ENCODE data around the gene C20orf144. TPM values are rescaled to one million over a fixed set of nuclear protein-coding genes. Genes with fewer than 3 reads are reported as not detected.
"Not testable (repeated sequence)": the region's sequence is repeated elsewhere in the genome, so short reads cannot be mapped to it uniquely, and the experiment has no call there.

The C20orf144 gene
- total RNA-seq, 8 experiments from 2014 or later: 0.79 to 3.2 (median 1.3) TPM

DNA sequence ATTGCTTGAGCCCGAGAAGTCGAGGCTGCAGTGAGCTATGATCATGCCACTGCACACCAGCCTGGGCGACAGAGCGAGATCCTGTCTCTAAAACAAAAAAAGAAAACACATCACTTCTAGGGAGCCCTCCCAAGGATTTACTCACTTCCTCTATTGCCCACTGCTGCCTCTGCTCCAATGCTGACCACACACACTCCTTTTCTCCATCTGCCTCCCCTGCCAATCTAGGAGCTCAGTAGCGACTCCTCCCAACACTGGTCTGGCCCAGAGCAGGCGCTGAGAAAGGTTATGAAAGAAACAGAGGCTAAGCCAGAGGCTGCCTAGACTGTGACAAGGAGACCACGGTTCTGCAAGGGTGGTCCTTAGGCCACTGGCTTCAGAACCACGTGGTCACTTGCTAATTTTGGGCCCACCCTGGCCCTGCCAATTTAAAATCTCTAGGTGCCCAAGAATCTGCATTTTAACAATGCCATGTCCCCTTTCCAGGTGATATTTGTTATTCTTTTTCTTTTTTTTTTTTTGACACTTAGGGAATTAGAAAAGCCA, 25.3 kb downstream of the C20orf144 start:
- peaks cover 8 to 11% of the 10 kb centered on the region in 2 donors for H3K4me1 ChIP-seq (replicated peaks in 1 of 2)
- ATAC-seq (replicated peaks in 6 of 8): no peak
- WGBS, 10 experiments: 37 to 94% (median 74%) methylated on average over 2 to 6 of the region's 8 CpGs; no CpG with 5 or more reads in 3 of the 10 experiments
- H3K4me3 ChIP-seq: no peak overlapping the region
- no peak overlapping the region for H3K27ac ChIP-seq
- in situ Hi-C loops (cut with MboI; ENCODE audit: low pct_unique_long_range_greater_than_20kb in 2 of 9, low sequenced_read_pairs in 9 of 9, unreplicated experiment in 9 of 9): no loop called here

DNA sequence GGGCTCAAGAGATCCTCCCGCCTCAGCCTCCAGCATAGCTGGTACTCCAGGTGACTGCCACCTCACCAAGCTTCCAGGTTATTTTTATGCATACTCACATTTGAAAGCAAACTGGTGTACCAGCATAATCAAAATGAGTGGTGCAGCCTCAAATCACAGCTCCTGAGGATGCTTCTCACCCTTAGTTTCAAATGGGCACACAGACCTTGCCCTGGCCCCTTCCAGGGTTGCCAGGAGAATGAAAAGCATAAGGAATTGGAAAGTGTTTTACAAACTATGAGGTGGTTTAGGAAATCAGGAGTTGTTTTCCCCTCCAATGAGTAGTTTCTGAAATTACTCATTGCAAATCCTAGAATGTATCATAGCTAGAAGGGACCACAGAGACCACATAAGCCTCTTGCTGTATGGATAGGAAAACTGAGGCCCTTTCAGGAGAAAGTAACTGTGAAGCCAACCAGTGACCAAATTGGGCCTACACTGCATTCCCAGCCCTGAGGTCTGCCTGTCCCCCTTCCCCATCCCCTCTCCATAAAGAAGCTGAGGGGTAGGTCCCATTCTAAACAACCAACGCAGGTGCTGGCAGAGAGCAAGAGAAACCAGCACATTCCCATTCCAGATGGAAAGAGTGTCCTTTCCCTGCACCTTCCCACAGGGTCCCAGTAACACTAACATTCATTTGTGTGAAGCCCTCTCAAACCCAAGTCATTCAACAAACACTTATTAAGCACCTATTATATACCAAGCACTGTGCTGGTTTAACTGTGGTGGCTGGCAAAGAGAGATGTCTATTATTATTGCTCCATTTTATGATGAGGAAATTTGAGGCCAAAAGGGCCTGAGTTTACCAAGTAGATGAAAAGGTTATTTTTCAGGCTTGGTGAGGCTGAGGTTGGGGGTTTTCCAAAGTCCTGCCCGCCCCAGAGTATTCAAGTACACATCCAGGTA, 26.1 kb downstream of the C20orf144 start:
- WGBS, 10 experiments: 67 to 100% (median 100%) methylated on average over 1 to 3 of the region's 3 CpGs; no CpG with 5 or more reads in 1 of the 10 experiments
- Histone ChIP-seq H3K27ac (no peak overlapping the region), H3K4me1 (replicated peaks in 1 of 2) (peaks cover 9 to 13% of the 10 kb centered on the region in 2 donors), H3K4me3 (no peak overlapping the region)
- in situ Hi-C loops (cut with MboI; ENCODE audit: low pct_unique_long_range_greater_than_20kb in 2 of 9, low sequenced_read_pairs in 9 of 9, unreplicated experiment in 9 of 9): no loop called here
- ATAC-seq (replicated peaks in 6 of 8): no peak

DNA sequence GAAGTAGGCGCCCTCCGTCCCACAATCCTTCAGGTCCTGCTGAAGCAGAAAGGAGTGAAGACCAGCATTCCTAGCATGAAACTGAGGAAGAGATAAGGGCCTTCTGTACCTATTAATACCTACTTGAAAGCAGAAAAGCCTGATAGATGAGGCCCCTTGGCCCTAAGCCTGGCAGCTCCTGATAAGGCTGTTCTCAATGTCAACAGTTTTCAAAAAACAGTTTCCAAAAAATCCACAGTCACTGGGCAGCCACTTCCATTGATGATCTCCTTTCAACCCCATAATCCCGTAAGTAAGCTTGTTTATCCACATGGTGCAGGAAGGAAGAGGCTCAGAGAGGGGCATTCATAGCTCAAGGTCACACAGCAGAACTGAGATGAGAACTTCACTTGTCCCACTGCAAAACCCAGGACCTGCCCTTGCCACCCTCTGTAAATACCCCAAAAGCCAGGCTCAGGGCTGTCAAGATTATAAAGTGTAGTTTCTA, 26.9 kb downstream of the C20orf144 start:
- no peak overlapping the region for H3K4me3 ChIP-seq
- whole genome bisulfite sequencing, 10 experiments: 83 to 100% (median 98%) methylated on average over 1 to 3 of the region's 3 CpGs; no CpG with 5 or more reads in 4 of the 10 experiments
- in situ Hi-C loops (cut with MboI; ENCODE audit: low pct_unique_long_range_greater_than_20kb in 2 of 9, low sequenced_read_pairs in 9 of 9, unreplicated experiment in 9 of 9): no loop called here
- no peak overlapping the region for H3K27ac ChIP-seq
- H3K4me1 ChIP-seq (replicated peaks in 1 of 2): peaks cover 16 to 21% of the 10 kb centered on the region in 2 donors
- no peak for ATAC-seq (replicated peaks in 6 of 8)

DNA sequence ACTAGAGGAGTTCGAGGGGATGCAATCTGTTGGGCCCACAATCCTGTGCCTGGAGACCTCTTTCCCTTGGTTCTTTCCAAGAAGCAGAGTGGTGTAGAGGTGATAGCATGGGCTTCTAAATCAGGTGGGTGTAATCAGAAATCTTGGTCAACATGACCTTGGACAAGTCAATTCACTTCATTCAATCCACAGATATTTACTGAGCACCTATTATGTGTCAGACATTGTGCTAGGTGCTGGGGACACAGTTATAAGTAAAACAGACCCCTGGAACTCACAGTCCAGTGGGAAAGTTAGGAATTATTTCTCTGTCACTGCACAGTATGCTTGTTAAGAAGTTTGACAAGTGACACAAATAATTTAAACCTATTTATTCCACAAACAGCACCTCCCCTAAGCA, 27.4 kb downstream of the C20orf144 start:
- in situ Hi-C loops (cut with MboI; ENCODE audit: low pct_unique_long_range_greater_than_20kb in 2 of 9, low sequenced_read_pairs in 9 of 9, unreplicated experiment in 9 of 9): no loop called here
- 100% methylated on average over 1 of the region's 1 CpG; no CpG with 5 or more reads in 9 of the 10 experiments for WGBS, 10 experiments
- Histone ChIP-seq H3K4me3 (no peak overlapping the region), H3K27ac (no peak overlapping the region), H3K4me1 (replicated peaks in 1 of 2) (peaks cover 17 to 21% of the 10 kb centered on the region in 2 donors)
- no peak for ATAC-seq (replicated peaks in 6 of 8)

DNA sequence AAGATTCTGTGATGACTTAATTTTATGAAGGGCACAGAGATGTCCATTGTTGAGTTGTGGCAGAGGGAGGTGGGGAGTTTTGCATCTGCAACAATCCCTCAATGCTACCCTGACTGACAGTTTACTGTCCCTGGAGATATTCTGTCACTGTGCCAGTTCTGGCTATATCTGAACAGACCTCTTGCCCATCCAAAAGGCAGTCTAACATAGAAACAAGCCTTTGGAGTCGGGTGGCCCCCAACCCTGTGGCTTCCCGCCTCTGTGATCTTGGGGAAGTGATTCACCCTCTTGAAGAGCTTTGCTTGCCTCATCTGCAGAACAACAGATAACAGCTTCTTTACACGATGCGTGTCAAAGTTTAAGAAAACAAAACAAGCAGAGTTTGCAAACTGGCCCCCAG, 27.8 kb downstream of the C20orf144 start:
- in situ Hi-C loops (cut with MboI; ENCODE audit: low pct_unique_long_range_greater_than_20kb in 2 of 9, low sequenced_read_pairs in 9 of 9, unreplicated experiment in 9 of 9): no loop called here
- Histone ChIP-seq H3K4me3 (no peak overlapping the region), H3K27ac (no peak overlapping the region), H3K4me1 (replicated peaks in 1 of 2) (peaks cover 13 to 18% of the 10 kb centered on the region in 2 donors)
- ATAC-seq (replicated peaks in 6 of 8): no peak
- WGBS, 10 experiments: 0 to 80% (median 32%) methylated on average over 1 to 4 of the region's 4 CpGs; no CpG with 5 or more reads in 2 of the 10 experiments

DNA sequence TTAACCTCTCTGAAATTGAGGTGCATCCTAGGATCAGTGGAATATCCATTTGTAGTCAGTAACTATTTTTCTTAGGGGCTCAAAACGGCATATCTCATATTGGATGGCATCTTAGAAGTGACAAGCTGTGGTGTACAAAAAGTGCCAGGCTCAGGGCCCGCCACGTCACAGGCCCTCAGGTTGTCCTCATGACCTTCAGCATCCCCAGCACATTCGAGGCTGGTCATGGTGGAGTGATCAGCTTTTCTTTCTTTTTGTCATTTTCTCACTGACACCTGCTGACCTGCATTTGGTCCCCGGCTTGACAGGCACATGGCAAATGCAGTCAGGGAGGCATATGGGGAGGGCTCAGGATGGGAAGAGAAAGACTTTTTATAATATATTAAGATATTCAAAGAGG, 31.2 kb downstream of the C20orf144 start:
- WGBS, 10 experiments: 64 to 100% (median 81%) methylated on average over 1 to 4 of the region's 5 CpGs; no CpG with 5 or more reads in 2 of the 10 experiments
- no peak overlapping the region for H3K4me3 ChIP-seq
- in situ Hi-C loops (cut with MboI; ENCODE audit: low pct_unique_long_range_greater_than_20kb in 2 of 9, low sequenced_read_pairs in 9 of 9, unreplicated experiment in 9 of 9): no loop called here
- ATAC-seq (replicated peaks in 6 of 8): peak in 3 of 8 experiments; percentile 5 to 23 (median 19)
- H3K27ac ChIP-seq: no peak overlapping the region
- peaks cover 11 to 13% of the 10 kb centered on the region in 2 donors for H3K4me1 ChIP-seq (replicated peaks in 1 of 2)

DNA sequence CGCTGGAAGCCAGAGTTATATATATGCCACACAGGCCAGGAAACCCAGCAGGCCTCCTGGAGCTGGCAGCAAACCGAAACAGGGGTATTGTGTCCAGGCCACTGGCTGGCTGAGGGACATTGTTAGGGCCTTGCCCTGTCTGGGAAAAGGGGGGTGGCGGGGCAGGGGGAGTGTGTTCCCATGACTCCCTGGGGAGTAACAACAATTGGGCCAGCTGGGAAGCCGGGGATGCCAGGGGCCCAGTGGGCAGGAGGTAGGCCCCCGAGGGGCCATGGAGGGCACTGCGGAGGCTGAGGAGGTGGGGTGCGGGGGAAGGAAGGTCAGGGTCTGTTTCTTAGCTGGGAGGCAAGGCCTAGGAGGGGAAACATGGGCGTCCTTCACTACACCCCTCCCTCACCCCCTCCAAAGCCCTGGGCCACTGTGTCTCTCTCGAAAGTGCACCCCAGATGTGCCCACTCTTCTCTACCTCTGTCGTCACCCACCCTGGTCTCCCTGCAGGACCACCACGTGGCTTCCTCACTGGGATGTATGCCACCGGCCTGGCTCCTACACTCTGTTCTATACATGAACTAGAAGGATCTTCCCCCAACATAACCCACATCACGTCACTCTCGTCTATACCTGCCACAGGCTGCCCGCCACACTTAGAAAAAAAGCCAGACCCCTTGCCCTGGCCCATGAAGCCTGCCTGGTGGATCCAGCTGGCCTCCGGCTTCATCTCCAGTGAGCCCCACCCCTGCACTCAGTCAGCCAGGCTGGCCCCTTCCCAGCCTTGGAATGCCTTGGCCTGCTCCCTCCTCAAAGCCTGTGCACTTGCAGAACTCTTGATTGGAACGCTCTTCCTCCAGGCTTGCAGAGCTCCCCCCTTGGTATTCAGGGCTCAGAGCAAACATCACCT, 31.9 kb downstream of the C20orf144 start:
- peaks cover 11 to 13% of the 10 kb centered on the region in 2 donors for H3K4me1 ChIP-seq (replicated peaks in 1 of 2)
- no peak overlapping the region for H3K4me3 ChIP-seq
- ATAC-seq (replicated peaks in 6 of 8): peak; percentile 23 to 87 (median 84)
- in situ Hi-C loops (cut with MboI; ENCODE audit: low pct_unique_long_range_greater_than_20kb in 2 of 9, low sequenced_read_pairs in 9 of 9, unreplicated experiment in 9 of 9): no loop called here
- 29 to 80% (median 76%) methylated on average over 1 to 4 of the region's 17 CpGs; no CpG with 5 or more reads in 4 of the 10 experiments for whole genome bisulfite sequencing, 10 experiments
- H3K27ac ChIP-seq: no peak overlapping the region

DNA sequence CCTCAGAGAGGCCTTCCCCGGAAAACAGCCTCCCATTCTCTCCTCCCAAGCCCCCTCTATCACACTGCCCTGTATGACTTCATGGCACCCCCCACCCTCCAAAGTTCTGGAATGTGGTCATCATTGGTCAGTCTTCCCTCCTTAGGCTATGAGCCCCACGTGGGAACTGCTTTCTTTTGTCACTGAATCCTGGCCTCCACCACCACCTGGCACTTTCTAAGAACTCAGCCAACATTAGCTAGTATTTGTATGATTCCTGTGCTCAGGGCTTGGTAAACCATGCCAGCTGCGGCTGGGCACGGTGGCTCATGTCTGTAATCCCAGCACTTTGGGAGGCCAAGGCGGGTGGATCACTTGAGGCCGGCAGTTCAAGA, 32.5 kb downstream of the C20orf144 start:
- peak in 5 of 8 experiments; percentile 11 to 48 (median 19) for ATAC-seq (replicated peaks in 6 of 8)
- Histone ChIP-seq H3K4me3 (no peak overlapping the region), H3K27ac (no peak overlapping the region), H3K4me1 (replicated peaks in 1 of 2) (peaks cover 11 to 13% of the 10 kb centered on the region in 2 donors)
- in situ Hi-C loops (cut with MboI; ENCODE audit: low pct_unique_long_range_greater_than_20kb in 2 of 9, low sequenced_read_pairs in 9 of 9, unreplicated experiment in 9 of 9): no loop called here
- WGBS, 10 experiments: 30 to 100% (median 60%) methylated on average over 1 to 2 of the region's 6 CpGs; no CpG with 5 or more reads in 6 of the 10 experiments

DNA sequence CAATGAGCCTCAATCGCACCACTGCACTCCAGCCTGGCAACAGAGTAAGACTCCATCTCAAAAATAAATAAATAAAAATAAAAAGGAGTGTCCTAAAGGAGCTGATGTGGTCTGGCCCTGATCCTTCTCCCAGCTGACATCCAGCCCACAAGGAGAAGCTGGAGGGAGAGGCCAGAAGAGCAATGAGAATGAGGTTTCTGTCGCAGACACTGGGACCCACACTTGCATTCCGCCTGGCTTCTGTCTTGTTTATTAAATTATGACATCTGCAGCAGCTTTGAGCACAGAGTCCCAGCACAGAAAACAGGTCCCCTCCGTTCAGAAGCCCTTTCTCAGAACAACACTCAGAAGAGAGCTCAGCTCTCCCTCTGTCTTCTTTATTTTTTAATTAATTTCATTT, 34.3 kb downstream of the C20orf144 start:
- Histone ChIP-seq H3K4me3 (no peak overlapping the region), H3K4me1 (replicated peaks in 1 of 2) (peaks cover 11 to 13% of the 10 kb centered on the region in 2 donors), H3K27ac (no peak overlapping the region)
- no peak for ATAC-seq (replicated peaks in 6 of 8)
- WGBS, 10 experiments: 52 to 92% (median 74%) methylated on average over 1 to 4 of the region's 4 CpGs; no CpG with 5 or more reads in 3 of the 10 experiments
- in situ Hi-C loops (cut with MboI; ENCODE audit: low pct_unique_long_range_greater_than_20kb in 2 of 9, low sequenced_read_pairs in 9 of 9, unreplicated experiment in 9 of 9): no loop called here

DNA sequence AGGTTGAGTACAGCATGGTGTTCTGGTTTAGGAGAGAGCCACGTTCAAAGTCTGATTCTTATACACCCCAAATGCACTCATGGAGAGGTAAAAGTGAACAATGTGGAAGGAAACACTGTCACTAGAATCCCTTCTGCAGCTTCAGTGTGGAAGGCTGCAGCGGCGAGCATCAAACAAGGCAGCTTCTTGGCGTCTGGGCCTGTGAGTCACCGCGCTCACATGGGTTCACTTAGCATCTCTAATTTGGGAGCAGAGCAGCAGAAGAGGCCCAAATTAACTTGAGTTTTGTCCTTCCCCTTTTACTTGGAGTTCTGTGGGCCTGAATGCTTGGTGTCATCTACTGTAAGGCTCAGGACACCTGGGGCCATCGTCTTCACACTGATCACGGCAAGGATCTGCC, 35.0 kb downstream of the C20orf144 start:
- no peak overlapping the region for H3K27ac ChIP-seq
- 0 to 84% (median 49%) methylated on average over 1 to 7 of the region's 8 CpGs; no CpG with 5 or more reads in 2 of the 10 experiments for WGBS, 10 experiments

DNA sequence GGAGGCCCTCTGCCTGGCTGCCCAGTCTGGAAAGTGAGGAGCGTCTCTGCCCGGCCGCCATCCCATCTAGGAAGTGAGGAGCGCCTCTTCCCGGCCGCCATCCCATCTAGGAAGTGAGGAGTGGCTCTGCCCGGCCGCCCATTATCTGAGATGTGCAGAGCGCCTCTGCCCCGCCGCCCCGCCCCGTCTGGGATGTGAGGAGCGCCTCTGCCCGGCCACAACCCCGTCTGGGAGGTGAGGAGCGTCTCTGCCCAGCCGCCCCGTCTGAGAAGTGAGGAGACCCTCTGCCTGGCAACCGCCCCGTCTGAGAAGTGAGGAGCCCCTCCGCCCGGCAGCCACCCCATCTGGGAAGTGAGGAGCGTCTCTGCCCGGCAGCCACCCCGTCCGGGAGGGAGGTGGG, 36.8 kb downstream of the C20orf144 start:
- H3K4me3 ChIP-seq; H3K4me1 ChIP-seq (replicated peaks in 1 of 2); H3K27ac ChIP-seq; in situ Hi-C loops (cut with MboI; ENCODE audit: low pct_unique_long_range_greater_than_20kb in 2 of 9, low sequenced_read_pairs in 9 of 9, unreplicated experiment in 9 of 9); ATAC-seq (replicated peaks in 6 of 8): not testable (repeated sequence)
- no CpG with 5 or more reads among the region's 27 CpGs for WGBS, 10 experiments

More for the DNA sequence above, 35.0 kb downstream of the C20orf144 start:
- no peak overlapping the region for H3K4me3 ChIP-seq
- peaks cover 11 to 13% of the 10 kb centered on the region in 2 donors for H3K4me1 ChIP-seq (replicated peaks in 1 of 2)
- ATAC-seq (replicated peaks in 6 of 8): peak in 3 of 8 experiments; percentile 52 to 99 (median 96)
- in situ Hi-C loops (cut with MboI; ENCODE audit: low pct_unique_long_range_greater_than_20kb in 2 of 9, low sequenced_read_pairs in 9 of 9, unreplicated experiment in 9 of 9): no loop called here

DNA sequence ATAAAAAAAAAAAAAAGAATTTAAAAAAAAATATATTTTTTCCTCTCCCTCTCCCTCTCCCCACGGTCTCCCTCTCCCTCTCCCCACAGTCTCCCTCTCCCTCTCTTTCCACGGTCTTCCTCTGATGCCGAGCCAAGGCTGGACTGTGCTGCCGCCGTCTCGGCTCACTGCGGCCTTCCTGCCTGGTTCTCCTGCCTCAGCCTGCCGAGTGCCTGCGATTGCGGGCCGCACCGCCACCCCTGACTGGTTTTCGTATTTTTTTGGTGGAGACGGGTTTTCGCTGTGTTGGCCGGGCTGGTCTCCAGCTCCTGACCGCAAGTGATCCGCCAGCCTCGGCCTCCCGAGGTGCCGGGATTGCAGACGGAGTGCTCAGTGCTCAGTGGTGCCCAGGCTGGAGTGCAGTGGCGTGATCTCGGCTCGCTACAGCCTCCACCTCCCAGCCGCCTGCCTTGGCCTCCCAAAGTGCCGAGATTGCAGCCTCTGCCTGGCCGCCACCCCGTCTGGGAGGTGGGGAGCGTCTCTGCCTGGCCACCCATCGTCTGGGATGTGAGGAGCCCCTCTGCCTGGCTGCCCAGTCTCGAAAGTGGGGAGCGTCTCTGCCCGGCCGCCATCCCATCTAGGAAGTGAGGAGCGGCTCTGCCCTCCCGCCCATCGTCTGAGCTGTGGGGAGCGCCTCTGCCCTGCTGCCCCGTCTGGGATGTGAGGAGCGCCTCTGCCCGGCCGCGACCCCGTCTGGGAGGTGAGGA, 38.7 kb downstream of the C20orf144 start:
- H3K4me3 ChIP-seq; ATAC-seq (replicated peaks in 6 of 8); H3K27ac ChIP-seq; H3K4me1 ChIP-seq (replicated peaks in 1 of 2); in situ Hi-C loops (cut with MboI; ENCODE audit: low pct_unique_long_range_greater_than_20kb in 2 of 9, low sequenced_read_pairs in 9 of 9, unreplicated experiment in 9 of 9): not testable (repeated sequence)
- no CpG with 5 or more reads among the region's 45 CpGs for WGBS, 10 experiments
